K562 (cell line): ENCODE measurements around the gene PPFIA3. TPM values are rescaled to one million over a fixed set of nuclear protein-coding genes. Genes with fewer than 3 reads are reported as not detected.
A peak's percentile ranks its signal among the peaks of the same experiment; 100 is the strongest.

ENCODE experiments used
- BACH1 ChIP-seq: fragments of 200-800 bp; sonication (Bioruptor generic); IDR thresholded peaks from 2 replicates; pipeline ENCODE4 v1.6.1; 2016; ENCODE audit warnings: missing genetic modification characterization, missing compliant biosample characterization
- EGR1 ChIP-seq: fragments of 450-650 bp; conservative IDR thresholded peaks from 2 replicates; pipeline ENCODE4 v1.6.1; 2017; ENCODE audit warnings: mild to moderate bottlenecking
- HDAC2 ChIP-seq: fragments of 450-650 bp; IDR thresholded peaks from 2 replicates; pipeline ENCODE4 v1.6.1; 2016; ENCODE audit warnings: mild to moderate bottlenecking
- LARP7 ChIP-seq: fragments of 450-650 bp; IDR thresholded peaks from 2 replicates; pipeline ENCODE4 v1.6.1; 2016
- NFE2 ChIP-seq: IDR thresholded peaks from 2 replicates; pipeline ENCODE4 v1.6.1; 2014; ENCODE audit warnings: antibody characterized with exemption, low read depth
- POLR2AphosphoS2 ChIP-seq: IDR thresholded peaks from 2 replicates; pipeline ENCODE4 v1.6.1; 2012; ENCODE audit warnings: low read length, improper control_type of control experiment
- POLR2B ChIP-seq: fragments of 450-650 bp; IDR thresholded peaks from 2 replicates; pipeline ENCODE4 v1.6.1; 2018; ENCODE audit warnings: low read depth; ENCODE audit not compliant: partially characterized antibody
- RBBP5 ChIP-seq: fragments of 200-600 bp; sonication (generic); IDR thresholded peaks from 2 replicates; pipeline ENCODE4 v1.6.1; 2012; ENCODE audit warnings: borderline replicate concordance, mild to moderate bottlenecking, low read length, control low read depth, inconsistent platforms; ENCODE audit not compliant: insufficient read depth, poor library complexity, severe bottlenecking
- SNRNP70 ChIP-seq: fragments of 200-400 bp; formaldehyde crosslinking; optimal IDR thresholded peaks from 2 replicates; pipeline ENCODE3; 2017; ENCODE audit warnings: low read depth, low read length
- polyA plus RNA-seq, 8 experiments: library from polyadenylated mRNA; depleted of rRNA in 4 of 8; stranded (reverse) in 5 of 8; unstranded in 3 of 8; fragments of >200 nt; fragmentation: Nextera tagmentation in 2 of 8; fragmentation: Illumina TruSeq in 1 of 8; extraction: Ambion mirVana in 2 of 8; extraction: Trizol in 1 of 8; gene quantifications; 2 replicates each; pipeline versions ENCODE4 v1.2.1 to v1.2.3, GENCODE V29; 2011 to 2014; ENCODE audit warnings: inconsistent platforms in 1 of 8, missing spikeins in 1 of 8
- total RNA-seq, 7 experiments: library from RNA; depleted of rRNA in 6 of 7; stranded (reverse); fragments of >200 nt in 6 of 7; fragmentation: Illumina TruSeq in 2 of 7; extraction: Trizol in 2 of 7; gene quantifications; 2 replicates each; pipeline versions ENCODE4 v1.2.1 to v1.2.3, GENCODE V29; 2011 to 2021; ENCODE audit warnings: low replicate concordance in 1 of 7
- TF ChIP-seq, protein P1 (sequence below): IDR thresholded peaks from 2 replicates; pipeline ENCODE4 v1.6.1; 2011; ENCODE audit warnings: borderline replicate concordance, low read depth, mild to moderate bottlenecking, moderate library complexity, low read length; ENCODE audit not compliant: insufficient read depth, poor library complexity, severe bottlenecking
- TF ChIP-seq, protein P2 (sequence below): fragments of 450-650 bp; formaldehyde crosslinking; IDR thresholded peaks from 2 replicates; pipeline ENCODE4 v1.4.0; 2022; ENCODE audit warnings: missing genetic modification characterization
- TF ChIP-seq, protein P3 (sequence below), 2 experiments: fragments of 150-350 bp in 1 of 2; IDR thresholded peaks; 2 replicates each; pipeline ENCODE4 v1.6.1; 2012 to 2016; ENCODE audit warnings: low read depth in 2 of 2, low read length in 2 of 2, mild to moderate bottlenecking in 1 of 2, moderate library complexity in 1 of 2
- TF ChIP-seq, protein P4 (sequence below), 2 experiments: fragments of 450-650 bp; conservative IDR thresholded peaks; 2 replicates each; pipeline ENCODE4 v1.6.1; 2017; ENCODE audit warnings: mild to moderate bottlenecking in 2 of 2, moderate library complexity in 2 of 2

Gene PPFIA3
- total and polyA plus RNA-seq, 9 of the 15 experiments (the other 6 are each of a cell fraction or from before 2014, with no cell fraction given) = 0.10 to 53.0 (median 17.6) TPM

GRCh38 chr19:49155005-49155819, 35.9 kb downstream of the PPFIA3 start, which contains the start of gene HRC (continued):
- TF ChIP-seq BACH1 (tag) (no peak), POLR2AphosphoS2 (no peak), LARP7 (0 out of 2 replicates have a peak, but pooled peaks have one; percentile 11), POLR2B (peak; percentile 84), EGR1 (0 out of 2 replicates have a peak, but pooled peaks have one; percentile 3), HDAC2 (peak; percentile 49; the same call in 1 of the 2 replicates), RBBP5 (no peak), SNRNP70 (no peak), NFE2 (peak; percentile 89)
- TF ChIP-seq, protein P1, sequence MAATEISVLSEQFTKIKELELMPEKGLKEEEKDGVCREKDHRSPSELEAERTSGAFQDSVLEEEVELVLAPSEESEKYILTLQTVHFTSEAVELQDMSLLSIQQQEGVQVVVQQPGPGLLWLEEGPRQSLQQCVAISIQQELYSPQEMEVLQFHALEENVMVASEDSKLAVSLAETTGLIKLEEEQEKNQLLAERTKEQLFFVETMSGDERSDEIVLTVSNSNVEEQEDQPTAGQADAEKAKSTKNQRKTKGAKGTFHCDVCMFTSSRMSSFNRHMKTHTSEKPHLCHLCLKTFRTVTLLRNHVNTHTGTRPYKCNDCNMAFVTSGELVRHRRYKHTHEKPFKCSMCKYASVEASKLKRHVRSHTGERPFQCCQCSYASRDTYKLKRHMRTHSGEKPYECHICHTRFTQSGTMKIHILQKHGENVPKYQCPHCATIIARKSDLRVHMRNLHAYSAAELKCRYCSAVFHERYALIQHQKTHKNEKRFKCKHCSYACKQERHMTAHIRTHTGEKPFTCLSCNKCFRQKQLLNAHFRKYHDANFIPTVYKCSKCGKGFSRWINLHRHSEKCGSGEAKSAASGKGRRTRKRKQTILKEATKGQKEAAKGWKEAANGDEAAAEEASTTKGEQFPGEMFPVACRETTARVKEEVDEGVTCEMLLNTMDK = no peak
- TF ChIP-seq, protein P2, sequence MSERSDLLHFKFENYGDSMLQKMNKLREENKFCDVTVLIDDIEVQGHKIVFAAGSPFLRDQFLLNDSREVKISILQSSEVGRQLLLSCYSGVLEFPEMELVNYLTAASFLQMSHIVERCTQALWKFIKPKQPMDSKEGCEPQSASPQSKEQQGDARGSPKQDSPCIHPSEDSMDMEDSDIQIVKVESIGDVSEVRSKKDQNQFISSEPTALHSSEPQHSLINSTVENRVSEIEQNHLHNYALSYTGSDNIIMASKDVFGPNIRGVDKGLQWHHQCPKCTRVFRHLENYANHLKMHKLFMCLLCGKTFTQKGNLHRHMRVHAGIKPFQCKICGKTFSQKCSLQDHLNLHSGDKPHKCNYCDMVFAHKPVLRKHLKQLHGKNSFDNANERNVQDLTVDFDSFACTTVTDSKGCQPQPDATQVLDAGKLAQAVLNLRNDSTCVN (CRISPR knock-in tag) = no peak
- TF ChIP-seq, protein P3, sequence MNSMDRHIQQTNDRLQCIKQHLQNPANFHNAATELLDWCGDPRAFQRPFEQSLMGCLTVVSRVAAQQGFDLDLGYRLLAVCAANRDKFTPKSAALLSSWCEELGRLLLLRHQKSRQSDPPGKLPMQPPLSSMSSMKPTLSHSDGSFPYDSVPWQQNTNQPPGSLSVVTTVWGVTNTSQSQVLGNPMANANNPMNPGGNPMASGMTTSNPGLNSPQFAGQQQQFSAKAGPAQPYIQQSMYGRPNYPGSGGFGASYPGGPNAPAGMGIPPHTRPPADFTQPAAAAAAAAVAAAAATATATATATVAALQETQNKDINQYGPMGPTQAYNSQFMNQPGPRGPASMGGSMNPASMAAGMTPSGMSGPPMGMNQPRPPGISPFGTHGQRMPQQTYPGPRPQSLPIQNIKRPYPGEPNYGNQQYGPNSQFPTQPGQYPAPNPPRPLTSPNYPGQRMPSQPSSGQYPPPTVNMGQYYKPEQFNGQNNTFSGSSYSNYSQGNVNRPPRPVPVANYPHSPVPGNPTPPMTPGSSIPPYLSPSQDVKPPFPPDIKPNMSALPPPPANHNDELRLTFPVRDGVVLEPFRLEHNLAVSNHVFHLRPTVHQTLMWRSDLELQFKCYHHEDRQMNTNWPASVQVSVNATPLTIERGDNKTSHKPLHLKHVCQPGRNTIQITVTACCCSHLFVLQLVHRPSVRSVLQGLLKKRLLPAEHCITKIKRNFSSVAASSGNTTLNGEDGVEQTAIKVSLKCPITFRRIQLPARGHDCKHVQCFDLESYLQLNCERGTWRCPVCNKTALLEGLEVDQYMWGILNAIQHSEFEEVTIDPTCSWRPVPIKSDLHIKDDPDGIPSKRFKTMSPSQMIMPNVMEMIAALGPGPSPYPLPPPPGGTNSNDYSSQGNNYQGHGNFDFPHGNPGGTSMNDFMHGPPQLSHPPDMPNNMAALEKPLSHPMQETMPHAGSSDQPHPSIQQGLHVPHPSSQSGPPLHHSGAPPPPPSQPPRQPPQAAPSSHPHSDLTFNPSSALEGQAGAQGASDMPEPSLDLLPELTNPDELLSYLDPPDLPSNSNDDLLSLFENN (IDR thresholded peaks at IDR 0.05; ENCODE audit: low read depth in 2 of 2, low read length in 2 of 2) = peak in 1 of 2 experiments; percentile 79; a peak in 2 of 4 replicates
- TF ChIP-seq, protein P4, sequence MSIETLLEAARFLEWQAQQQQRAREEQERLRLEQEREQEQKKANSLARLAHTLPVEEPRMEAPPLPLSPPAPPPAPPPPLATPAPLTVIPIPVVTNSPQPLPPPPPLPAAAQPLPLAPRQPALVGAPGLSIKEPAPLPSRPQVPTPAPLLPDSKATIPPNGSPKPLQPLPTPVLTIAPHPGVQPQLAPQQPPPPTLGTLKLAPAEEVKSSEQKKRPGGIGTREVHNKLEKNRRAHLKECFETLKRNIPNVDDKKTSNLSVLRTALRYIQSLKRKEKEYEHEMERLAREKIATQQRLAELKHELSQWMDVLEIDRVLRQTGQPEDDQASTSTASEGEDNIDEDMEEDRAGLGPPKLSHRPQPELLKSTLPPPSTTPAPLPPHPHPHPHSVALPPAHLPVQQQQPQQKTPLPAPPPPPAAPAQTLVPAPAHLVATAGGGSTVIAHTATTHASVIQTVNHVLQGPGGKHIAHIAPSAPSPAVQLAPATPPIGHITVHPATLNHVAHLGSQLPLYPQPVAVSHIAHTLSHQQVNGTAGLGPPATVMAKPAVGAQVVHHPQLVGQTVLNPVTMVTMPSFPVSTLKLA (conservative IDR thresholded peaks at IDR 0.05) = peak; percentile 57 to 84
